HG03135 (cell line): ENCODE data around the gene CEPT1.

Source experiments
- ATAC-seq: cut with Tn5 transposase; IDR thresholded peaks from one replicate; pipeline ENCODE4 v1.9.1; 2021; ENCODE audit warnings: mild to moderate bottlenecking, moderate library complexity; ENCODE audit not compliant: unreplicated experiment

CEPT1 gene

GRCh38 chr1:111192074-111192473 lies 52.1 kb downstream of the CEPT1 start:
- no peak for ATAC-seq

- ATAC-seq = no peak
Measured at GRCh38 chr1:111192658-111193519, 52.9 kb downstream of the CEPT1 start.

GRCh38 chr1:111193712-111194480 lies 53.9 kb downstream of the CEPT1 start:
- no peak for ATAC-seq

GRCh38 chr1:111195002-111195684 lies 55.1 kb downstream of the CEPT1 start:
- ATAC-seq = no peak

- ATAC-seq = no peak
Measured at GRCh38 chr1:111196213-111196612, 56.2 kb downstream of the CEPT1 start.

- no peak for ATAC-seq
Measured at GRCh38 chr1:111197598-111198284, 57.7 kb downstream of the CEPT1 start.

GRCh38 chr1:111198836-111199235 lies 58.8 kb downstream of the CEPT1 start:
- no peak for ATAC-seq

GRCh38 chr1:111199329-111199728 lies 59.3 kb downstream of the CEPT1 start:
- no peak for ATAC-seq

GRCh38 chr1:111199881-111200801 lies 60.1 kb downstream of the CEPT1 start, which contains the start of gene DENND2D:
TSS of gene DENND2D (minus strand) at chr1:111200646. CDS start at chr1:111200459, 187 bp downstream.
- no peak for ATAC-seq

- ATAC-seq = no peak
Measured at GRCh38 chr1:111200802-111201161, 60.8 kb downstream of the CEPT1 start.

- ATAC-seq = no peak
Measured at GRCh38 chr1:111201275-111202090, 61.5 kb downstream of the CEPT1 start.

- ATAC-seq = no peak
Measured at GRCh38 chr1:111202366-111202706, 62.3 kb downstream of the CEPT1 start.

GRCh38 chr1:111202707-111203623 lies 62.9 kb downstream of the CEPT1 start:
- peak; percentile 18 for ATAC-seq

GRCh38 chr1:111203681-111204200 lies 63.7 kb downstream of the CEPT1 start:
- ATAC-seq = peak; percentile 45

- peak; percentile 64 for ATAC-seq
Measured at GRCh38 chr1:111204201-111204982, 64.4 kb downstream of the CEPT1 start.

- ATAC-seq = no peak
Measured at GRCh38 chr1:111204983-111205713, 65.1 kb downstream of the CEPT1 start.
